ENCODE results near the gene SLFN11. TPM values are rescaled to one million over a fixed set of nuclear protein-coding genes. Genes with fewer than 3 reads are reported as not detected.
A peak's percentile ranks its signal among the peaks of the same experiment; 100 is the strongest.

Gene SLFN11
- total RNA-seq, 2 experiments from 2014 or later = 40.0 to 50.1 TPM

DNA sequence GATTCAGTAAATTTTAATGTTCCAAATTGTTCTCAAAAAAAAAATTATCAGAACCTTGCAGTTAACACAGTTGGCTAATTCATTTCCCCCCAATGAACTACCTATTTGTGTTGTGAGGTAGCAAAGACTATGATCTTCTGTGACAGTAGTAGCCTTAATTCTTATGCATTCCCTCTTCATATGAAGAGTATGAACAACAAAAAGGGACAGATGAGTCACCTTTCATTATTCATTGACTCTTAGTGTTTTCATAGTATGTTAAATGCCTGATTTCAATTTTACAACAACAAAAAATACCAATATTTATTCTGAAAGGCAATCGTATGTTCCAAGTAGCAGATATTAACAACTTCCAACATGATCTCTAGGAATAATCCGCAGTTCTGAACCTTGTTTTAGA lies 3.6 kb upstream of the SLFN11 start:
- H3K27ac Mint-ChIP-seq = no peak overlapping the region
- no peak for ATAC-seq

DNA sequence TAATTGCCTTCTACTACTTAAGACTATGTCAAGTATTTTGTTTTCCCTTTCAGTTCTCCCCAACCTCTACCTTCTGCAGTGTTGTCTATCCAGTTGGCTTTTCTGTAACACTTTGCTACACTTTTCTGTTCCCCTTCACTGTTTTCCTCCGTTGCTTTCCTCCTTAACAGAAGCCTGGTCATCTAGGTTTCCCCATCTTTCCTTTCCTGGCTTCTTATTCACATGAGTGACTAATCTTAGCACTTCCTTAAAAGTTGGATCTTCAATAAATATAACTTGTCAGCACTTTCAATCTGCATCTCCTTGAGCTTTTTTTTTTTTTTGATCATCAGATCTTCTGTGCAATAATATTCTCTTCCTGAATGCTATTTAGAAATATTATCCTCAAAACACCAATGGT lies 2.8 kb upstream of the SLFN11 start:
- no peak overlapping the region for H3K4me3 Mint-ChIP-seq
- no peak for DNase-seq
- peak overlapping the region; percentile 3 for H3K27ac Mint-ChIP-seq
- H3K27me3 Mint-ChIP-seq (ENCODE audit: low read depth) = peaks cover 3% of the 10 kb centered on the region
- no peak for ATAC-seq
- ChIA-PET CTCF (interaction anchor here (0.7 kb wide), 1 partner anchor 205 kb away, joined by 3 read pairs; no protein-coding TSS in a partner anchor), POLR2A (interaction anchor here (1.1 kb wide), 1 partner anchor 63 kb away, joined by 5 read pairs; no protein-coding TSS in a partner anchor)
- peaks cover 32% of the 10 kb centered on the region for H3K4me1 Mint-ChIP-seq (ENCODE audit: low read depth)
- no peaks in the 10 kb centered on the region for H3K9me3 Mint-ChIP-seq (ENCODE audit: insufficient read depth)
- H3K36me3 Mint-ChIP-seq (ENCODE audit: low read depth) = peaks cover 10% of the 10 kb centered on the region

More for the DNA sequence above, 3.6 kb upstream of the SLFN11 start:
- DNase-seq = no peak
- H3K4me3 Mint-ChIP-seq = no peak overlapping the region
- peaks cover 26% of the 10 kb centered on the region for H3K4me1 Mint-ChIP-seq (ENCODE audit: low read depth)
- ChIA-PET CTCF (no interaction called here), POLR2A (no interaction called here)
- H3K27me3 Mint-ChIP-seq (ENCODE audit: low read depth) = peaks cover 3% of the 10 kb centered on the region
- H3K9me3 Mint-ChIP-seq (ENCODE audit: insufficient read depth) = no peaks in the 10 kb centered on the region
- H3K36me3 Mint-ChIP-seq (ENCODE audit: low read depth) = peaks cover 3% of the 10 kb centered on the region

DNA sequence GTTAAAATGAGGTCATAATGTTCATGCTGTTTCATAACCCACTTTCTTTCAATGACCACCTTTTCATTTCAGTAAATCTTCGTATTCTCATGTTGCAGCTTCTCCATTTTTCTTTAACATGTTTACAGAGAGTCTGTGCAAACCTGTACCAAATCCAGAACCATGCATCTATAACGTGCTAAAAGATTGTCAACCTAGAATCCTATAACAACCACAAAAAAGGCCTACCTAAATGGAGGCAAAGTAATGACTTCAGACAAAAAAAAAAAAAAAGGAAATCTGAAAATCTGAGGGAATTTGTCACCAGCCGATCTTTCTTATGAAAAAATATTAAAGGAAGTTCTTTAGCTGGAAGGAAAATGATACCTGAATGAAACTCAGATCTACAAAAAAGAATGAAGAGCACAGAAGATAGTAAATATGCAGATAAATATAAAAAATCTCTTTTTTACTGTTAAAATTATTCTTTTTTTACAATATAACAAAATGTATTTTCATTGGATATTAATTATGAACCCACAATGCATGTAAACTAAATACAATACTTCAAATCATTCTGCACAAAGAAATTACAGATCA lies 1.4 kb upstream of the SLFN11 start:
- ATAC-seq (no peak), DNase-seq (no peak)
- ChIA-PET CTCF (interaction anchor here (1.6 to 2.6 kb wide), 4 partner anchors 62 to 163 kb away, joined by 4 to 19 read pairs (median 10); no protein-coding TSS in a partner anchor), POLR2A (interaction anchor here (1.0 to 5.0 kb wide), 4 partner anchors 25 to 162 kb away, joined by 3 to 54 read pairs (median 9); partner anchors contain the start of gene SLFN12L)
- peaks cover 11% of the 10 kb centered on the region for H3K9me3 Mint-ChIP-seq (ENCODE audit: insufficient read depth)
- peak overlapping the region; percentile 98 for H3K27ac Mint-ChIP-seq
- peaks cover 45% of the 10 kb centered on the region for H3K4me1 Mint-ChIP-seq (ENCODE audit: low read depth)
- H3K4me3 Mint-ChIP-seq = peak overlapping the region; percentile 99
- H3K27me3 Mint-ChIP-seq (ENCODE audit: low read depth) = peaks cover 3% of the 10 kb centered on the region
- peaks cover 24% of the 10 kb centered on the region for H3K36me3 Mint-ChIP-seq (ENCODE audit: low read depth)

DNA sequence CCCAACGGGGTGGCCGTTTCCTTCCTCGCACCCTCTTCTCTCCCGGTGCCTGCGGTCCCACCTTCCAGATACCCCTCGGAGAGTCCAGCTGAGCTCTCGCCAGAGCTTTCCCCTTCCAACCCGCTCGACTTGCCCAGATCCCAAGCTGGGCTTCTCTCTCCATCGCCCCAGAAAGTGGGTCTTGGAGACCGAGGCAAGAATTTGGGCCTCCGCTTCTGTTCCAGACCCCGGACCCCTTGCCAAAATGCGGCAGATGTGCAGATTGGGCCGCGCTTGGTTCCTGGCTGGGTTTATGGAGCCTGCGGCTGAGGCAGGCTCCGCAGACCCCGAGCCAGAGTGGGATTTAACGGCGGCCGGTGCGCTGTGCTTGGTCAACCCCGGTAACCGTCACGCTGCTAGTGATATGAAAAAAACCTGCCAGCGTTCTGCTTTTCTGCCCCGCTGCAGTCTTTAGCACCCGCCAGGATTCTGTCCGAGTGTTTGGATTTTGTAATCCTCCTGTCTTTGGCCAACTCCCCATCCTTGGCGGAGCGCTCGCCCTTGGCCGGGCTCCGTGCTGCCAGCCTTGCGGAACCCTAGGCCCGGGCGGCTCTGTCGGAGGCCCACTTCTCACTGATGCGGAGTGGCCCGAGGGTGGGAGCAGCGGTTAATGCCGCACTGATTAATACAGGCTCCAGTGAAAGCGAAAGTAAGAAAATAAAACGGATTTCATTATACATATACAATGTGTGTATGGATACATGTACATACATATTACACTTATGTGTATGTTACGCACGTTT lies 754 bp upstream of the SLFN11 start:
- peaks cover 52% of the 10 kb centered on the region for H3K4me1 Mint-ChIP-seq (ENCODE audit: low read depth)
- CTCF ChIA-PET = interaction anchor here (0.8 to 3.1 kb wide), 7 partner anchors 28 to 164 kb away, joined by 3 to 23 read pairs (median 6); no protein-coding TSS in a partner anchor

DNA sequence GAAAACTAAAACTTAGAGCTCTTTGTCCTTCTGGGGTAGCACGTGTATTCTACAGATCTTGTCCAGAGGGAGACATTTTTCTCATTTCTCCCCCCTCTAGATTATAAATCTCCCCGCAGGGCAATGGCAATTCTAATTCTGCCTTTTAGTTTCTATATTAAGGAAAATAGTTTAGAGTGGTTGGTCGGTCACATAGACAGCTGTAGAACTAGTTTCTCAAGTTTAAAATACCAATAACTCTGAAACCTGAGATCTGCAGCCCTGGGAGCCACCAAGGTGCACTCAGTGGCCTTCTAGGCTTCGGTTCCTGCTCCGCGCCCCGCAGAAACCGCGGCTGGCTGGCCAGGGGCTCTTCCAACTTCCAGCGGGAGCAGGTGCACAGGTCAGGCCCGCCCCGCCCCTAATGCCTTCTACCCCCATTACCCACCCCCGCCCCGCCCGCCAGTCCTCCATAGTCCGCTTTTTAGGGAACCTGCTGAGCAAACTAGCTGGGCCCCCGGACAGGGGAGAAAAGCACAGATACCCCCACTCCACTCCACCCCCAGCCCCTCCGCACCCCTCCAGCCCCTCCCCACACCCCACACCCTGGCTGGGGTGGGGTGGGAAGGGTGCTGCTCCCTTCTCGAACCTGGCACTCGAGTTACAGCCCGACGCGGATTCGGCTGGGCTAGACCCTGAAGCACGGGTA lies 431 bp downstream of the SLFN11 start:
- POLR2A ChIA-PET = interaction anchor here (0.6 to 5.0 kb wide), 26 partner anchors 8 to 374 kb away, joined by 3 to 54 read pairs (median 5); partner anchors contain the start of genes RAD51D, SLFN12L, SLFN13 and SLFN5
- Mint-ChIP-seq H3K9me3 (ENCODE audit: insufficient read depth) (peaks cover 16% of the 10 kb centered on the region), H3K4me3 (peak overlapping the region; percentile 99), H3K27me3 (ENCODE audit: low read depth) (peaks cover under 1% of the 10 kb centered on the region), H3K27ac (peak overlapping the region; percentile 98), H3K4me1 (ENCODE audit: low read depth) (peaks cover 63% of the 10 kb centered on the region), H3K36me3 (ENCODE audit: low read depth) (peaks cover 42% of the 10 kb centered on the region)
- ATAC-seq = peak; percentile 16
- CTCF ChIA-PET = interaction anchor here (0.6 to 3.1 kb wide), 11 partner anchors 14 to 212 kb away, joined by 3 to 23 read pairs (median 4); no protein-coding TSS in a partner anchor
- DNase-seq = peak; percentile 44

More for the DNA sequence above, 754 bp upstream of the SLFN11 start:
- DNase-seq (peak; percentile 61), ATAC-seq (peak; percentile 65)
- H3K9me3 Mint-ChIP-seq (ENCODE audit: insufficient read depth) = peaks cover 16% of the 10 kb centered on the region
- H3K36me3 Mint-ChIP-seq (ENCODE audit: low read depth) = peaks cover 31% of the 10 kb centered on the region
- peak overlapping the region; percentile 98 for H3K27ac Mint-ChIP-seq
- H3K27me3 Mint-ChIP-seq (ENCODE audit: low read depth) = peaks cover 3% of the 10 kb centered on the region
- peak overlapping the region; percentile 99 for H3K4me3 Mint-ChIP-seq
- POLR2A ChIA-PET = interaction anchor here (0.6 to 5.0 kb wide), 26 partner anchors 8 to 204 kb away, joined by 3 to 54 read pairs (median 4); partner anchors contain the start of genes PEX12, SLFN12L, SLFN13 and SLFN5

DNA sequence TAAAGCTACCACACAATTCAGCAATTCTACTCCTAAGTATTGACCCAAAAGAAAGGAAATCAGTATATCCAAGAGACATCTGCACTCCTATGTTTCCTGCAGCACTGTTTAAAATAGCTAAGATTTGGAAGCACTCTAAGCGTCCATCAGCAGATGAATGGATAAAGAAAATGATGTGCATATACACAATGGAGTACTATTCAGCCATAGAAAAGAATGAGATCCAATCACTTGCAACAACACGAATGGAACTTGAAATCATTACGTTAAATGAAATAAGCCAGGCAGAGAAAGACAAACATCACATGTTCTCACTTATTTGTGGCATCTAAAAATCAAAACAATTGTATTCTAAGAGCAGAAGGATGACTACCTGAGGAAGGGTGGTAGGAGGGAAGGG lies 1.5 kb downstream of the SLFN11 start:
- DNase-seq (no peak), ATAC-seq (no peak)
- Mint-ChIP-seq H3K4me1 (ENCODE audit: low read depth) (peaks cover 71% of the 10 kb centered on the region), H3K27me3 (ENCODE audit: low read depth) (no peaks in the 10 kb centered on the region), H3K9me3 (ENCODE audit: insufficient read depth) (peaks cover 16% of the 10 kb centered on the region), H3K4me3 (peak overlapping the region; percentile 99), H3K36me3 (ENCODE audit: low read depth) (peaks cover 47% of the 10 kb centered on the region), H3K27ac (no peak overlapping the region)
- ChIA-PET POLR2A (interaction anchor here (5.0 kb wide), 1 partner anchor 164 kb away, joined by 54 read pairs; the partner anchor contains the start of gene SLFN12L), CTCF (interaction anchor here (1.4 to 3.1 kb wide), 3 partner anchors 13 to 211 kb away, joined by 3 to 23 read pairs (median 4); no protein-coding TSS in a partner anchor)

DNA sequence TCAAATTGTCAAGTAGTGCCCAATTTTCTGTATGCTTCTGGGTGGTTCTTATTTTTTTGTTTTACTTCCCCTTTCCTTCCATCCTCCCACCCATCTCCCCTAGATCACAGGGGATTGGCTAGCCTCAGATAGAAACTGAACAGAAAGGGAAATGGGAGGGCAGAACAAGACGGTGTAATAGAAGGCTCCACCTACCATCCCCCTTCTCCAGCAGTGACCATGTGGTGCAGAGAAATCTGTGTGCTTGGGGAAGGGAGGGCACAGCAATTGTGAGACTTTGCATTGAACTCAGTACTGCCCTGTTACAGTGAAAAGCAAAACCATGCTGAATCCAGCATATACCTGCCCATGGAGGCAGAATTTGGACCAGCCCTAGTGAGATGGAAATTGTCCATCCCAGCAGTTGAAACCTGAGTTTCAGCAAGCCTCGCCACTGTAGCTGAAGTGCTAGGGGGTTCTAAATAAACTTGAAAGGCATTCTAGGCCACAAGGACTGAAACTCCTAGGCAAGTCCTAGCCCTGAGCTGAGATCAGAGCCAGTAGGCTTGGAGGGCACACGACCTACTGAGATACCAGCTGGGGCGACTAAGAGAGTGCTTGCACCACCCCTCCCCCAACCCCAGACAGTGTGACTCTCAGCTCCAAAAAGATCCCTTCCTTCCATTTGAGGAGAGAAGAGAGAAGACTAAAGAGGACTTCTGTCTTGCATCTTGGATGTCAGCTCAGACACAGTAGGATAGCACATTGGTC lies 5.2 kb downstream of the SLFN11 start:
- peaks cover 62% of the 10 kb centered on the region for H3K4me1 Mint-ChIP-seq (ENCODE audit: low read depth)
- ChIA-PET POLR2A (interaction anchor here (0.6 to 1.4 kb wide), 3 partner anchors 16 to 170 kb away, joined by 3 to 4 read pairs (median 3); partner anchors contain the start of gene SLFN12L), CTCF (interaction anchor here (1.3 kb wide), 1 partner anchor 396 kb away, joined by 3 read pairs; no protein-coding TSS in a partner anchor)
- H3K36me3 Mint-ChIP-seq (ENCODE audit: low read depth) = peaks cover 72% of the 10 kb centered on the region
- H3K4me3 Mint-ChIP-seq = peak overlapping the region; percentile 23
- no peaks in the 10 kb centered on the region for H3K27me3 Mint-ChIP-seq (ENCODE audit: low read depth)
- H3K27ac Mint-ChIP-seq = peak overlapping the region; percentile 70
- peaks cover 16% of the 10 kb centered on the region for H3K9me3 Mint-ChIP-seq (ENCODE audit: insufficient read depth)
- ATAC-seq = peak; percentile 91
- DNase-seq = peak; percentile 64

DNA sequence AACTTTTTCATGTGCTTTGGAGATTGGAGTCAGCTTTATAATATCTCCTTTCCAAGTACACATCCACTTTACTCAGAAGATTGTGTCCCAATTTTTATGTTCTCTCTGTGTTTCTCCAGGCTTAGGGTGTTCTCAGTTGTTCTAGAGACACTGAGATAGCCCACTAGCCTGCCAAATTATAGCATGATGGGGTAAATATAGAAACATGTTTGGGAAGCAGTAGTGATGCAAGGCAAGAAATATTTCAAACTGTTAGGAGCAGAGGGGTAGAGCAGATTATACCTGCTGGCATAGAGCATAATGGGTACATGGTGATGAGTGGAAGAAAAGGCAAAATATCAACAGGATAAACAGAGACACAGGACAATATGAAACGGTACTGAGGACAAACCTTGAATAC lies 12.4 kb downstream of the SLFN11 start:
- Mint-ChIP-seq H3K4me3 (no peak overlapping the region), H3K4me1 (ENCODE audit: low read depth) (peaks cover 26% of the 10 kb centered on the region), H3K27ac (no peak overlapping the region), H3K9me3 (ENCODE audit: insufficient read depth) (no peaks in the 10 kb centered on the region), H3K36me3 (ENCODE audit: low read depth) (peaks cover 76% of the 10 kb centered on the region), H3K27me3 (ENCODE audit: low read depth) (no peaks in the 10 kb centered on the region)
- CTCF ChIA-PET = interaction anchor here (1.0 to 1.5 kb wide), 2 partner anchors 48 to 172 kb away, joined by 3 to 6 read pairs; no protein-coding TSS in a partner anchor
- ATAC-seq (no peak), DNase-seq (no peak)
- POLR2A ChIA-PET = no interaction called here

DNA sequence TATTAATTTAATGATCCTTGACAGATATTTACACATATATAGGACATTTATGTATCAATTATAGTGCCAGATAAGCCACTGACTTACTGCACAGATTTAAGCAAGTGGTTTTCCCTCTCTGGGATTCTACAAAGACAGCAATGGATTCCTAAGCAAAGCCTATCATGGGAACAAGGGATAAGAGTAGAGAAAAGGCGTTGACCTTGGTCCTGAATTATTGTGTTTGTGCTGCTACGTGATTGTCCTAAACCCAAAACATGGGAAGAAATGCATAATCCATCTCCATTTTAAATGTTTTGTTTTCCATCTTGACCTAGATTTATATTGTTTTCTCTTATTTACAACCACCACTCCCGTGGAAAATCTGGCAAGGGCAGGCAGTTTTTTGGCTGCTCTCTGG lies 14.0 kb downstream of the SLFN11 start:
- ChIA-PET POLR2A (interaction anchor here (0.5 kb wide), 1 partner anchor 122 kb away, joined by 3 read pairs; no protein-coding TSS in a partner anchor), CTCF (interaction anchor here (1.1 to 1.4 kb wide), 2 partner anchors 13 to 46 kb away, joined by 3 to 4 read pairs; no protein-coding TSS in a partner anchor)
- peaks cover 78% of the 10 kb centered on the region for H3K36me3 Mint-ChIP-seq (ENCODE audit: low read depth)
- no peaks in the 10 kb centered on the region for H3K9me3 Mint-ChIP-seq (ENCODE audit: insufficient read depth)
- H3K4me3 Mint-ChIP-seq = no peak overlapping the region
- peaks cover 20% of the 10 kb centered on the region for H3K4me1 Mint-ChIP-seq (ENCODE audit: low read depth)
- ATAC-seq (no peak), DNase-seq (no peak)
- no peaks in the 10 kb centered on the region for H3K27me3 Mint-ChIP-seq (ENCODE audit: low read depth)
- H3K27ac Mint-ChIP-seq = no peak overlapping the region

DNA sequence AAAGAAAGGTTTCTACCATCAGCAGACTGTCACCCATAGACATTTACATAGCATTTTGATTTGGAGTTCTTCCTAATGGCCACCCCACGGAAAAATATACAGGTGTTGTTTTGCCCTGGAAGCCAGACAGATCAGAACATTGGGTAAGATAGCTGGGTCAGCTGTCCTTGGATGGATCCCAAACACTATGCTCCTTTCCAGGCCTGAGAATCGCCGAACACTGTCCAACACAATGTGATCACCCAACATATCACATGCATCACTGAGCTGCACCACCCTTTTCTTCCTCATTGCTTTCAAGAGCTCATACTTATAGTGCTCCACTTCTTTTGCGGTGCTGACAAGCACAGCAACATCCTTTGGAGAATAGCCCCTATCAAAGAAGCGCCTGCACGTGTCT lies 21.1 kb downstream of the SLFN11 start:
- Mint-ChIP-seq H3K27ac (no peak overlapping the region), H3K9me3 (ENCODE audit: insufficient read depth) (no peaks in the 10 kb centered on the region), H3K4me3 (no peak overlapping the region), H3K27me3 (ENCODE audit: low read depth) (no peaks in the 10 kb centered on the region), H3K4me1 (ENCODE audit: low read depth) (peaks cover 8% of the 10 kb centered on the region), H3K36me3 (ENCODE audit: low read depth) (peaks cover 65% of the 10 kb centered on the region)
- ChIA-PET CTCF (interaction anchor here (1.0 to 1.5 kb wide), 2 partner anchors 39 to 45 kb away, joined by 3 to 4 read pairs; no protein-coding TSS in a partner anchor), POLR2A (no interaction called here)
- ATAC-seq (no peak), DNase-seq (no peak)

Measured in activated CD8-positive, alpha-beta T cell treated with anti-CD3 and anti-CD28 coated beads, Interleukin-2, amount 10 ng/mL, durations not matched to agents 7 days and 5 days (primary cell).